GM23248 (cell line): ENCODE data around the gene EFNA1. TPM values are rescaled to one million over a fixed set of nuclear protein-coding genes. Genes with fewer than 3 reads are reported as not detected.

Experiments
- DNase-seq: peaks from one replicate; pipeline ENCODE4 v3.0.0-alpha.2; 2015
- H2AFZ ChIP-seq: fragments of 200-600 bp; sonication (generic); 2 replicates; pipeline ENCODE4 v1.6.1; 2016; ENCODE audit warnings: antibody characterized with exemption
- H3F3A ChIP-seq: fragments of 200-600 bp; sonication (generic); 2 replicates; pipeline ENCODE4 v1.6.1; 2016; ENCODE audit warnings: mild to moderate bottlenecking, antibody characterized with exemption, mixed run types; ENCODE audit not compliant: insufficient read depth
- H3K27ac ChIP-seq: fragments of 200-600 bp; sonication (generic); 2 replicates; pipeline ENCODE4 v1.5.1; 2016; ENCODE audit warnings: mild to moderate bottlenecking
- H3K27me3 ChIP-seq: fragments of 200-600 bp; sonication (generic); replicated peaks from 2 replicates; pipeline ENCODE4 v1.6.1; 2016; ENCODE audit warnings: mild to moderate bottlenecking; ENCODE audit not compliant: insufficient read depth
- H3K36me3 ChIP-seq: fragments of 200-600 bp; sonication (generic); 2 replicates; pipeline ENCODE4 v1.6.1; 2016; ENCODE audit warnings: low read depth, mild to moderate bottlenecking
- H3K4me1 ChIP-seq: fragments of 200-600 bp; sonication (generic); 2 replicates; pipeline ENCODE4 v1.6.1; 2016; ENCODE audit warnings: mild to moderate bottlenecking; ENCODE audit not compliant: insufficient read depth
- H3K4me2 ChIP-seq: fragments of 200-600 bp; sonication (generic); one replicate; pipeline ENCODE4 v1.6.1; 2016; ENCODE audit warnings: mild to moderate bottlenecking; ENCODE audit not compliant: unreplicated experiment
- H3K4me3 ChIP-seq: fragments of 200-600 bp; sonication (generic); 2 replicates; pipeline ENCODE4 v1.5.1; 2016; ENCODE audit warnings: mild to moderate bottlenecking
- H3K79me2 ChIP-seq: fragments of 200-600 bp; sonication (generic); 2 replicates; pipeline ENCODE4 v1.6.1; 2016; ENCODE audit warnings: mild to moderate bottlenecking; ENCODE audit not compliant: insufficient read depth
- H3K9ac ChIP-seq: fragments of 200-600 bp; sonication (generic); 2 replicates; pipeline ENCODE4 v1.6.1; 2016; ENCODE audit warnings: mild to moderate bottlenecking
- H3K9me2 ChIP-seq: fragments of 200-600 bp; sonication (generic); 2 replicates; pipeline ENCODE4 v1.6.1; 2016; ENCODE audit warnings: mixed run types, mild to moderate bottlenecking, moderate library complexity; ENCODE audit not compliant: insufficient read depth
- H3K9me3 ChIP-seq: fragments of 200-600 bp; sonication (generic); one replicate; pipeline ENCODE4 v1.6.1; 2017; ENCODE audit warnings: low read depth
- H4K20me1 ChIP-seq: fragments of 200-600 bp; sonication (generic); 2 replicates; pipeline ENCODE4 v1.6.0; 2016; ENCODE audit not compliant: insufficient read depth
- EZH2 ChIP-seq: fragments of 200-600 bp; sonication (generic); IDR thresholded peaks from 2 replicates; pipeline ENCODE4 v1.6.1; 2018; ENCODE audit warnings: antibody characterized with exemption, mild to moderate bottlenecking; ENCODE audit not compliant: insufficient read depth, poor library complexity, severe bottlenecking
- EZH2phosphoT487 ChIP-seq: fragments of 200-600 bp; sonication (generic); IDR thresholded peaks from 2 replicates; pipeline ENCODE4 v1.6.1; 2018; ENCODE audit warnings: antibody characterized with exemption, moderate library complexity, mild to moderate bottlenecking, low read depth; ENCODE audit not compliant: insufficient read depth
- whole genome bisulfite sequencing, 2 experiments: methylation state at CpG; one replicate each; pipeline ENCODE4 v1.1.6; 2015 to 2017; ENCODE audit warnings: low lambda C conversion rate in 2 of 2, low coverage in 1 of 2; ENCODE audit errors: missing lambda C conversion rate in 2 of 2; 5-methylcytosine and 5-hydroxymethylcytosine counted together
- in situ Hi-C: fragments of 300-500 bp; cut with MboI; formaldehyde crosslinking; loops from 2 replicates; pipeline ENCODE4 v1.15.0; 2020
- polyA plus RNA-seq: library from polyadenylated mRNA; unstranded; fragments of >200 nt; fragmentation: Nextera tagmentation; extraction: Ambion mirVana; gene quantifications from 2 replicates; pipeline ENCODE4 v1.2.1, GENCODE V29; 2016
- total RNA-seq: library from RNA; depleted of rRNA; stranded (reverse); fragments of >200 nt; shearing (Covaris generic); gene quantifications from 2 replicates; pipeline ENCODE4 v1.2.3, GENCODE V29; 2014

EFNA1 gene
- total and polyA plus RNA-seq, 2 experiments from 2014 or later, result not detected

DNA sequence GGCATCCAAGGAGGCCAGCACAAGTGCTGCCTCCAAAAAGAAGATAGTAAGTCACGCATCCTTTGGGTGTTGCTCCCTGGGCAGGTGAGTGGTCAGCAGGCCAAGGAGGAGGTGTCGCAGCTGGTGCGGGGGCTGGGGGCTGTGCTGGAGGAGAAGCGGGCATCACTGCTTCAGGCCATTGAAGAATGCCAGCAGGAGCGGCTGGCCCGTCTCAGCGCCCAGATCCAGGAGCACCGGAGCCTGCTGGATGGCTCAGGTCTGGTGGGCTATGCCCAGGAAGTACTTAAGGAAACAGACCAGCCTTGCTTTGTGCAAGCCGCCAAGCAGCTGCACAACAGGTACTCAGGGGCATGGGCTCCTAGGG, 50.2 kb downstream of the EFNA1 start:
- DNase-seq, result no peak
- peaks cover 1% of the 10 kb centered on the region; the same call in 1 of the 2 replicates for H3K79me2 ChIP-seq
- peaks cover 5% of the 10 kb centered on the region; the same call in 1 of the 2 replicates for H3F3A ChIP-seq
- in situ Hi-C loops, result no loop called here
- H3K4me1 ChIP-seq, result no peaks in the 10 kb centered on the region
- H3K4me3 ChIP-seq, result no peak overlapping the region
- H3K27me3 ChIP-seq, result no peaks in the 10 kb centered on the region
- TF ChIP-seq EZH2, result no peak
- no peak for TF ChIP-seq EZH2phosphoT487
- no peak overlapping the region for H2AFZ ChIP-seq
- no peak overlapping the region for H3K27ac ChIP-seq
- WGBS, 2 experiments, result 96 to 100% methylated on average over 8 to 9 of the region's 9 CpGs
- no peaks in the 10 kb centered on the region; the same call in 1 of the 2 replicates for H3K36me3 ChIP-seq
- no peaks in the 10 kb centered on the region for H4K20me1 ChIP-seq
- H3K9me2 ChIP-seq, result no peaks in the 10 kb centered on the region
- H3K4me2 ChIP-seq, result no peak overlapping the region
- H3K9me3 ChIP-seq, result no peaks in the 10 kb centered on the region
- no peak overlapping the region for H3K9ac ChIP-seq

DNA sequence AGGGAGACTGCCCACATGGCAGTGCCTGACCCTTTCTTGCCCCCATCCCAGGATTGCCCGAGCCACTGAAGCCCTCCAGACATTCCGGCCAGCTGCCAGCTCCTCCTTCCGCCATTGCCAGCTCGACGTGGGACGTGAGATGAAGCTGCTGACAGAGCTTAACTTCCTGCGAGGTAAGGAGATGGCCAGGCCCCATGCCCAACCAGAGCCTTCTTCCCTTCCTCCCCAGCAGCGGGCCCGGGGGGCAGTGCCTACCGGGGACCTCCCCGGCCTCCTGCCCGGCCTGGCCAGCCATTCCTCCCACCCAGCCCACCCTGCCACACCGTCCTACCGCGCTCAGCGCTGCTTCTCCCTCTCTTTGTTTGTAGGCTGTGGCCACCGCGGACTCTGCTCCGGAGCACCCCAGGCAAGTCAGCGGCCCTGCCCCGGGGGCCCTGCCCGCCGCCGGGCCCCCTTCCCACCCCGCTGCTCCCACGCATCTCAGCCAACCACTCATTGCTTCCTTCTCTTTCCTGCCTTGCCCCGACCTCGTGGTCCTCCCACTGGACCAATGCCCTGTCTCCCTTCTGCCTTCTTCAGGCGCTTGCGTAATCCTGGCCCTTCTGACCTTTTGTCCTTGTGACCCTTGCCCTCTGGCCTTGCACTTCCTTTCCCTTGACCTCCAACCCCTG, 50.9 kb downstream of the EFNA1 start:
- in situ Hi-C loops, result no loop called here
- Histone ChIP-seq H3K27ac (no peak overlapping the region), H3K9me2 (no peaks in the 10 kb centered on the region), H3F3A (peaks cover 5% of the 10 kb centered on the region; the same call in 1 of the 2 replicates), H3K27me3 (no peaks in the 10 kb centered on the region), H3K36me3 (no peaks in the 10 kb centered on the region; the same call in 1 of the 2 replicates), H3K4me3 (no peak overlapping the region), H3K4me1 (no peaks in the 10 kb centered on the region), H3K4me2 (no peak overlapping the region), H3K79me2 (no peaks in the 10 kb centered on the region), H2AFZ (no peak overlapping the region), H3K9ac (no peak overlapping the region), H4K20me1 (no peaks in the 10 kb centered on the region), H3K9me3 (no peaks in the 10 kb centered on the region)
- TF ChIP-seq EZH2phosphoT487 (no peak), EZH2 (no peak)
- no peak for DNase-seq
- WGBS, 2 experiments, result 77 to 83% methylated on average over 10 to 30 of the region's 30 CpGs

GRCh38 chr1:155179112-155180031, 51.7 kb downstream of the EFNA1 start:
- Histone ChIP-seq H3K27ac (no peak overlapping the region), H3K9me3 (no peaks in the 10 kb centered on the region), H3K79me2 (no peaks in the 10 kb centered on the region), H3K36me3 (no peaks in the 10 kb centered on the region; the same call in 1 of the 2 replicates), H3K9me2 (no peaks in the 10 kb centered on the region), H3K27me3 (no peaks in the 10 kb centered on the region), H3K4me1 (no peaks in the 10 kb centered on the region), H3F3A (peaks cover 5% of the 10 kb centered on the region; the same call in 1 of the 2 replicates), H3K9ac (no peak overlapping the region), H3K4me2 (no peak overlapping the region), H2AFZ (no peak overlapping the region), H3K4me3 (no peak overlapping the region), H4K20me1 (no peaks in the 10 kb centered on the region)
- in situ Hi-C loops, result no loop called here
- no peak for TF ChIP-seq EZH2
- no peak for TF ChIP-seq EZH2phosphoT487
- 94% methylated on average over 30 to 31 of the region's 31 CpGs for WGBS, 2 experiments
- DNase-seq, result no peak

- TF ChIP-seq EZH2 (no peak), EZH2phosphoT487 (no peak)
- Histone ChIP-seq H3K4me2 (no peak overlapping the region), H3K79me2 (no peaks in the 10 kb centered on the region), H3K36me3 (no peaks in the 10 kb centered on the region; the same call in 1 of the 2 replicates), H3K27me3 (no peaks in the 10 kb centered on the region), H3K9me3 (no peaks in the 10 kb centered on the region), H3K9ac (no peak overlapping the region), H3K27ac (no peak overlapping the region), H3K4me1 (no peaks in the 10 kb centered on the region), H2AFZ (no peak overlapping the region), H3F3A (0 out of 2 replicates have a peak, but pooled peaks cover under 1% of the 10 kb centered on the region), H3K4me3 (no peak overlapping the region), H4K20me1 (no peaks in the 10 kb centered on the region), H3K9me2 (no peaks in the 10 kb centered on the region)
- 94 to 96% methylated on average over 18 of the region's 18 CpGs for WGBS, 2 experiments
- no peak for DNase-seq
- in situ Hi-C loops, result no loop called here
Observed at GRCh38 chr1:155181371-155182051, 53.8 kb downstream of the EFNA1 start.
